K562 (cell line): ENCODE measurements around the gene CST7. TPM values are rescaled to one million over a fixed set of nuclear protein-coding genes. Genes with fewer than 3 reads are reported as not detected.

Source experiments
- ATAC-seq: fragments of 200-7000 bp; cut with Tn5 transposase; 3 replicates; pipeline ENCODE4 v1.9.1; 2020; ENCODE audit warnings: moderate library complexity
- BruUV-seq: library from RNA; stranded (reverse); fragments of 400-500 nt; replicated peaks from 2 replicates; lab custom pipeline; 2021; lab: Mats Ljungman, UMichigan
- CTCF ChIA-PET: fragments of 300-600 bp; formaldehyde crosslinking; extraction: SDS; loops from one replicate; lab custom pipeline; 2021; ENCODE audit warnings: low intra/inter-chr PET ratio; lab: Yijun Ruan, JAX
- POLR2A ChIA-PET: fragments of 300-600, 350-650 bp; sonication (Branson Sonifier 250); formaldehyde crosslinking; extraction: SDS; loops from one replicate; lab custom pipeline; 2021; ENCODE audit warnings: antibody characterized with exemption, inconsistent platforms; lab: Yijun Ruan, JAX
- DNase-seq, 4 experiments: peaks; one replicate each; pipeline versions ENCODE4 v3.0.0 to v3.0.0-alpha.2; 2011 to 2018; ENCODE audit warnings: low spot score in 3 of 4, mixed read lengths in 3 of 4; ENCODE audit errors: extremely low read depth in 1 of 4
- FAIRE-seq: peaks from 2 replicates; lab custom pipeline; 2011; peaks lifted over from hg19 to GRCh38; lab: Jason Lieb, UNC
- H2AFZ ChIP-seq: 2 replicates; pipeline ENCODE4 v1.6.0; 2011; ENCODE audit warnings: low read depth, low read length, control low read depth, inconsistent platforms
- H3K27ac ChIP-seq: fragments of 200-600 bp; 3 replicates; pipeline ENCODE4 v1.8.0; 2011; ENCODE audit warnings: low read depth, mild to moderate bottlenecking, control low read depth, inconsistent platforms, low read length, moderate library complexity, mixed read lengths; ENCODE audit errors: extremely low read depth
- H3K27me3 ChIP-seq, 2 experiments: fragments of 300-600 bp in 1 of 2; 2 replicates in 1 of 2; 3 replicates in 1 of 2; pipeline versions ENCODE4 v1.6.0 to v1.8.0; 2011; ENCODE audit warnings: inconsistent platforms in 2 of 2, low read length in 2 of 2, mild to moderate bottlenecking in 1 of 2, mixed read lengths in 1 of 2, moderate library complexity in 1 of 2; ENCODE audit not compliant: control insufficient read depth in 2 of 2, insufficient read depth in 2 of 2
- H3K36me3 ChIP-seq: fragments of 300-600 bp; 3 replicates; pipeline ENCODE4 v1.8.0; 2011; ENCODE audit warnings: mild to moderate bottlenecking, low read length, inconsistent platforms; ENCODE audit not compliant: control insufficient read depth, insufficient read depth
- H3K4me1 ChIP-seq, 2 experiments: fragments of 200-600 bp in 1 of 2; replicated peaks in 1 of 2; 2 replicates in 1 of 2; 3 replicates in 1 of 2; pipeline versions ENCODE4 v1.5.1 to v1.8.0; 2011; ENCODE audit warnings: inconsistent platforms in 2 of 2, low read length in 2 of 2, mild to moderate bottlenecking in 1 of 2, mixed read lengths in 1 of 2, moderate library complexity in 1 of 2; ENCODE audit not compliant: control insufficient read depth in 2 of 2, insufficient read depth in 2 of 2
- H3K4me2 ChIP-seq: 2 replicates; pipeline ENCODE4 v1.6.1; 2011; ENCODE audit warnings: low read length, control low read depth, inconsistent platforms, mixed read lengths; ENCODE audit not compliant: insufficient read depth
- H3K4me3 ChIP-seq: fragments of 200-600 bp; sonication (generic), shearing (Covaris generic); 2 replicates; pipeline ENCODE4 v1.5.1; 2016; ENCODE audit warnings: control low read depth, inconsistent platforms
- H3K79me2 ChIP-seq: fragments of 200-600 bp; 3 replicates; pipeline ENCODE4 v1.8.0; 2011; ENCODE audit warnings: low read length, inconsistent platforms; ENCODE audit not compliant: control insufficient read depth, insufficient read depth
- H3K9ac ChIP-seq, 2 experiments: 2 replicates each; pipeline versions ENCODE4 v1.6.0 to v1.6.1; 2011; ENCODE audit warnings: low read depth in 2 of 2, low read length in 2 of 2, control low read depth in 1 of 2, inconsistent platforms in 1 of 2, mild to moderate bottlenecking in 1 of 2, mixed read lengths in 1 of 2; ENCODE audit not compliant: insufficient read depth in 1 of 2
- H3K9me1 ChIP-seq: one replicate; pipeline ENCODE4 v1.6.0; 2011; ENCODE audit warnings: inconsistent platforms, mild to moderate bottlenecking, low read length, moderate library complexity; ENCODE audit not compliant: control insufficient read depth, insufficient read depth
- H3K9me3 ChIP-seq: replicated peaks from 2 replicates; pipeline ENCODE4 v1.5.1; 2011; ENCODE audit warnings: low read depth, low read length, inconsistent platforms; ENCODE audit not compliant: control insufficient read depth, insufficient read depth
- H4K20me1 ChIP-seq: replicated peaks from 2 replicates; pipeline ENCODE4 v1.6.1; 2011; ENCODE audit warnings: low read length, inconsistent platforms, mixed read lengths; ENCODE audit not compliant: control insufficient read depth, insufficient read depth
- CBX5 ChIP-seq: IDR thresholded peaks from 2 replicates; pipeline ENCODE4 v1.6.1; 2014; ENCODE audit warnings: low read depth, borderline replicate concordance
- CREB1 ChIP-seq, 2 experiments: sonication (generic) in 1 of 2; formaldehyde crosslinking in 1 of 2; IDR thresholded peaks; 2 replicates each; pipeline versions ENCODE4 v1.6.1 to v1.8.0; 2012 to 2022; ENCODE audit warnings: inconsistent platforms in 1 of 2, mild to moderate bottlenecking in 1 of 2, missing genetic modification reagents in 1 of 2, moderate library complexity in 1 of 2
- ETV5 ChIP-seq: sonication (generic); formaldehyde crosslinking; IDR thresholded peaks from 2 replicates; pipeline ENCODE4 v1.4.0; 2020; ENCODE audit warnings: low read depth, mild to moderate bottlenecking, missing genetic modification reagents
- GABPB1 ChIP-seq: sonication (generic); formaldehyde crosslinking; IDR thresholded peaks from 2 replicates; pipeline ENCODE4 v1.8.0; 2022; ENCODE audit warnings: mild to moderate bottlenecking, missing genetic modification reagents
- HMGN3 ChIP-seq: IDR thresholded peaks from 2 replicates; pipeline ENCODE4 v1.6.1; 2011; ENCODE audit warnings: borderline replicate concordance, low read depth, mild to moderate bottlenecking, mixed read lengths, low read length; ENCODE audit not compliant: insufficient read length; ENCODE audit errors: extremely low read depth
- MCM3 ChIP-seq: fragments of 450-650 bp; IDR thresholded peaks from 2 replicates; pipeline ENCODE4 v1.6.1; 2016
- NFXL1 ChIP-seq: fragments of 450-650 bp; formaldehyde crosslinking; IDR thresholded peaks from 2 replicates; pipeline ENCODE4 v1.4.0; 2021; ENCODE audit warnings: mild to moderate bottlenecking
- U2AF2 ChIP-seq: fragments of 200-400 bp; formaldehyde crosslinking; optimal IDR thresholded peaks from 2 replicates; pipeline ENCODE3; 2017; ENCODE audit warnings: low read depth, mild to moderate bottlenecking, low read length
- ZNF253 ChIP-seq: fragments of 250-450 bp; sonication (Bioruptor Pico); conservative IDR thresholded peaks from 2 replicates; pipeline ENCODE4 v1.6.1; 2021; ENCODE audit warnings: mild to moderate bottlenecking
- ZNF655 ChIP-seq: fragments of 250-450 bp; sonication (Bioruptor Pico); IDR thresholded peaks from 2 replicates; pipeline ENCODE4 v1.5.0; 2021
- WGBS: fragments of 100-300 bp; shearing (Covaris generic); methylation state at CpG from one replicate; pipeline ENCODE4 v1.1.6; 2016; ENCODE audit warnings: low coverage, mixed read lengths; ENCODE audit not compliant: insufficient coverage; ENCODE audit errors: missing lambda C conversion rate; 5-methylcytosine and 5-hydroxymethylcytosine counted together
- in situ Hi-C: fragments of 300-500 bp; cut with MboI; formaldehyde crosslinking; loops from 4 replicates; pipeline ENCODE4 v1.15.0; 2018; ENCODE audit warnings: inconsistent platforms, mixed read lengths
- intact Hi-C: fragments of 100-400 bp; cut with micrococcal nuclease; formaldehyde crosslinking; loops from 2 replicates; pipeline ENCODE4 v1.14.2; 2022
- polyA plus RNA-seq, 8 experiments: library from polyadenylated mRNA; depleted of rRNA in 4 of 8; stranded (reverse) in 5 of 8; unstranded in 3 of 8; fragments of >200 nt; fragmentation: Nextera tagmentation in 2 of 8; fragmentation: Illumina TruSeq in 1 of 8; extraction: Ambion mirVana in 2 of 8; extraction: Trizol in 1 of 8; gene quantifications; 2 replicates each; pipeline versions ENCODE4 v1.2.1 to v1.2.3, GENCODE V29; 2011 to 2014; ENCODE audit warnings: inconsistent platforms in 1 of 8, missing spikeins in 1 of 8
- total RNA-seq, 7 experiments: library from RNA; depleted of rRNA in 6 of 7; stranded (reverse); fragments of >200 nt in 6 of 7; fragmentation: Illumina TruSeq in 2 of 7; extraction: Trizol in 2 of 7; gene quantifications; 2 replicates each; pipeline versions ENCODE4 v1.2.1 to v1.2.3, GENCODE V29; 2011 to 2021; ENCODE audit warnings: low replicate concordance in 1 of 7
- TF ChIP-seq, protein P1 (sequence below): fragments of 450-650 bp; IDR thresholded peaks from 2 replicates; pipeline ENCODE4 v1.6.1; 2014; ENCODE audit warnings: low read depth, mild to moderate bottlenecking, moderate library complexity, borderline replicate concordance
- TF ChIP-seq, protein P2 (sequence below): fragments of 450-650 bp; formaldehyde crosslinking; IDR thresholded peaks from 2 replicates; pipeline ENCODE4 v1.4.0; 2020; ENCODE audit warnings: mild to moderate bottlenecking, moderate library complexity

Gene CST7
- total and polyA plus RNA-seq, 9 of the 15 experiments (the other 6 are each of a cell fraction or from before 2014, with no cell fraction given), result not detected

GRCh38 chr20:24915892-24916291, 33.2 kb upstream of the CST7 start (continued):
- TF ChIP-seq HMGN3 (no peak), NFXL1 (CRISPR knock-in tag) (no peak), ETV5 (CRISPR knock-in tag) (no peak), CBX5 (no peak), GABPB1 (CRISPR knock-in tag) (no peak), ZNF253 (CRISPR knock-in tag) (no peak), ZNF655 (CRISPR knock-in tag) (no peak), U2AF2 (no peak)

- Histone ChIP-seq H2AFZ (no peak overlapping the region), H3K9ac (no peak overlapping the region), H3K4me1 (peaks cover 0 to 8% of the 10 kb centered on the region in 2 experiments; a peak in 2 of 5 replicates), H3K4me2 (no peak overlapping the region), H3K36me3 (no peaks in the 10 kb centered on the region), H3K4me3 (no peak overlapping the region), H3K27me3 (no peaks in the 10 kb centered on the region; a peak in 1 of 5 replicates), H3K27ac (no peak overlapping the region), H3K9me1 (no peaks in the 10 kb centered on the region), H4K20me1 (0 out of 2 replicates have a peak, but pooled peaks cover 2% of the 10 kb centered on the region), H3K79me2 (no peaks in the 10 kb centered on the region), H3K9me3 (no peaks in the 10 kb centered on the region)
- ATAC-seq, result no peak
- BruUV-seq, result no TSS peak
- POLR2A ChIA-PET, result no interaction called here
- no peak for DNase-seq
- CTCF ChIA-PET, result interaction anchor here (0.5 kb wide), 1 partner anchor 706 kb away, joined by 3 read pairs; no protein-coding TSS in a partner anchor
- no peak for FAIRE-seq
- intact Hi-C loops (loop anchor here (5.0 to 10.0 kb wide), 3 partner anchors 132 to 979 kb away; no protein-coding TSS in a partner anchor), in situ Hi-C loops (loop anchor here (5.0 to 25.0 kb wide), 2 partner anchors 754 to 1249 kb away; no protein-coding TSS in a partner anchor)
- TF ChIP-seq, protein P1, sequence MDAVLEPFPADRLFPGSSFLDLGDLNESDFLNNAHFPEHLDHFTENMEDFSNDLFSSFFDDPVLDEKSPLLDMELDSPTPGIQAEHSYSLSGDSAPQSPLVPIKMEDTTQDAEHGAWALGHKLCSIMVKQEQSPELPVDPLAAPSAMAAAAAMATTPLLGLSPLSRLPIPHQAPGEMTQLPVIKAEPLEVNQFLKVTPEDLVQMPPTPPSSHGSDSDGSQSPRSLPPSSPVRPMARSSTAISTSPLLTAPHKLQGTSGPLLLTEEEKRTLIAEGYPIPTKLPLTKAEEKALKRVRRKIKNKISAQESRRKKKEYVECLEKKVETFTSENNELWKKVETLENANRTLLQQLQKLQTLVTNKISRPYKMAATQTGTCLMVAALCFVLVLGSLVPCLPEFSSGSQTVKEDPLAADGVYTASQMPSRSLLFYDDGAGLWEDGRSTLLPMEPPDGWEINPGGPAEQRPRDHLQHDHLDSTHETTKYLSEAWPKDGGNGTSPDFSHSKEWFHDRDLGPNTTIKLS, result no peak
- TF ChIP-seq CREB1 (IDR thresholded peaks at IDR 0.05) (no peak), CREB1 (CRISPR knock-in tag; IDR thresholded peaks at IDR 0.05) (no peak), MCM3 (no peak)
- TF ChIP-seq, protein P2, sequence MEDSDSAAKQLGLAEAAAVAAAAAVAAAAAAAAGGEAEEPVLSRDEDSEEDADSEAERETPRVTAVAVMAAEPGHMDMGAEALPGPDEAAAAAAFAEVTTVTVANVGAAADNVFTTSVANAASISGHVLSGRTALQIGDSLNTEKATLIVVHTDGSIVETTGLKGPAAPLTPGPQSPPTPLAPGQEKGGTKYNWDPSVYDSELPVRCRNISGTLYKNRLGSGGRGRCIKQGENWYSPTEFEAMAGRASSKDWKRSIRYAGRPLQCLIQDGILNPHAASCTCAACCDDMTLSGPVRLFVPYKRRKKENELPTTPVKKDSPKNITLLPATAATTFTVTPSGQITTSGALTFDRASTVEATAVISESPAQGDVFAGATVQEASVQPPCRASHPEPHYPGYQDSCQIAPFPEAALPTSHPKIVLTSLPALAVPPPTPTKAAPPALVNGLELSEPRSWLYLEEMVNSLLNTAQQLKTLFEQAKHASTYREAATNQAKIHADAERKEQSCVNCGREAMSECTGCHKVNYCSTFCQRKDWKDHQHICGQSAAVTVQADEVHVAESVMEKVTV, result no peak
- 0% methylated on average over 1 of the region's 1 CpG for WGBS
These were observed 32.7 kb upstream of the CST7 start for GRCh38 chr20:24916412-24916811.
